GM21619 (cell line): ENCODE results near the gene ABL1.
"Not testable (repeated sequence)": the region's sequence is repeated elsewhere in the genome, so short reads cannot be mapped to it uniquely, and the experiment has no call there.

Experiments used
- ATAC-seq: cut with Tn5 transposase; IDR thresholded peaks from one replicate; pipeline ENCODE4 v1.9.1; 2021; ENCODE audit not compliant: unreplicated experiment

Gene ABL1

DNA sequence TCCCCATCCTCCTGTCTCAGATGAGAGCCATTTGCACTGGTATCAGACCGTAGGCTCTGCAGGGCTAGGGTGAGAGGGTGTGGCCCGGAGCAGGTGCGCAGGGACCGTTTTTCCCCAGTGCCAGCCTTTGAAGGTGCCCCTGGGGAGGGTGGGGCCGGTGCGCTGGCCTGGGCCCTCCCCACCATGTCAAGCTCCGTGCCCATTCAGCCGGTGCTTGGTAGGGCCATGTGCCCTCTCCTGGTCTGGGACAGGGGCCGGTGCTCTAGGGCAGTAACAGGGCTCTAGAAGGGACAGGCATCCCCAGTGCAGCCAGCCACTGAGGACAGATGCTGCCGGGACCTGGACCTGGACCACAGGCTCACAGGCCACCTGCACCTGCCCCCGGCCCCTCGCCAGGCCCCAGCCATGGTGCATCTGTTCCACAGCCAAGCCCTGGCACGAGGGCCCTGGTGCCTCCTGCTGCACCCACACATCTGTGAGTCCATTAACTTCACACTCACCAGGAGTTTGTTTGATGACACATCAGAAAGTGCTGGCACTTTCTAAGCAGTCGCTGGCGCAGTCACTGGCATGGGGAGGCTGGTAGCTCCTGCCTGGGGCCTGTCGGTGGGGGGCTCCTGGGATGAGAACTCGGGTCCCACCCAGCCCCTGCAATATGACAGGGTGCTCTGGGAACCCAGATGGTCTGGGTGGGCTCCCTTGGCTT is 66.6 kb downstream of the ABL1 start:
- no peak for ATAC-seq

DNA sequence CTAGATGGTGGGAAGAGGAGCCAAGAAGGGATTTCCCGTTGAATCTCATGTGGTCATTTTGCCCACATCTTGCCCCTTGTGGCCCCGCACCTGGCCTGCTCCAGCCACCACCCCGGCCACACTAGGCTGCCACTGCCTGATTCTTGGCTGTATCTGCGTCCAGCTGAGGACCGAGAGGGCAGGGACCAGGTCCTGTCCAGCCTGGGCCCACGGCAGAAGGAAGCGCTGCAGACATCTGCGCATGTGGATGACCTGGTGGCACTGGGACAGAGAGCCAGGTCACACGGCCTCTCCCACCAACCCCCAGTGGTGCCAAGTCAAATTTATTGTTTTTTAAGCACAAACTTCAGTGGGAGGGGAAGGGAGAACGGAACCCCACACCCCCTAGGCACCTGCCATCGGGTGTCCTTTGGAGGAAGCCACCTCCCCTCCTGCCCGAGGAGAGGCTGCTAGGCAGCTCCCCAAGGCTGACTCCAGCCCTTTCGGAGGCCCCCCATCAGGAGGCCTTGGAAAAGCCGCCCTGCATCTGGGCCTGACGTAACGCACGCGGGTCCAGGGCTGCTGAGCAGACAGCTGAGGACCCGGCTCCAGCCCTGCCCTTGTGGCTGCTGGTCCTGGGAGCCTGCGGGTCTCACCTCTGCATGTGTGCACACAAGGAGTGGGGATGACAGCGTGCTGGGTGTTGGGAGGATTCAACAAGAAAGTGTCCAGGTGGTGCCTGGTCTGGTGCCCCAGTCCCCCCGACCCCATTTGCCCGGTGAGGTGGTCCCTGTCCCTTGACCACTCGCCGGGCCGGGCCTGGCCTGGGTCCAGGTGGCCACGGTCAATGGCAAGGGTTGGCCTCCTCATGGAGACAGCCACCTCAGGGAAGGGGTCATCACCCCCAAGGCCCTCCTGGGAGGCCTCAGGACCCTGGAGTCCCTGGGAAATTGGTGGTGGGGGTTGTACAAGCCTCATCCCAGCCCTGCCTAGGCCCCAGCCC is 67.4 kb downstream of the ABL1 start:
- no peak for ATAC-seq

- no peak for ATAC-seq
Observed at GRCh38 chr9:130903194-130904069, 68.4 kb downstream of the ABL1 start.

DNA sequence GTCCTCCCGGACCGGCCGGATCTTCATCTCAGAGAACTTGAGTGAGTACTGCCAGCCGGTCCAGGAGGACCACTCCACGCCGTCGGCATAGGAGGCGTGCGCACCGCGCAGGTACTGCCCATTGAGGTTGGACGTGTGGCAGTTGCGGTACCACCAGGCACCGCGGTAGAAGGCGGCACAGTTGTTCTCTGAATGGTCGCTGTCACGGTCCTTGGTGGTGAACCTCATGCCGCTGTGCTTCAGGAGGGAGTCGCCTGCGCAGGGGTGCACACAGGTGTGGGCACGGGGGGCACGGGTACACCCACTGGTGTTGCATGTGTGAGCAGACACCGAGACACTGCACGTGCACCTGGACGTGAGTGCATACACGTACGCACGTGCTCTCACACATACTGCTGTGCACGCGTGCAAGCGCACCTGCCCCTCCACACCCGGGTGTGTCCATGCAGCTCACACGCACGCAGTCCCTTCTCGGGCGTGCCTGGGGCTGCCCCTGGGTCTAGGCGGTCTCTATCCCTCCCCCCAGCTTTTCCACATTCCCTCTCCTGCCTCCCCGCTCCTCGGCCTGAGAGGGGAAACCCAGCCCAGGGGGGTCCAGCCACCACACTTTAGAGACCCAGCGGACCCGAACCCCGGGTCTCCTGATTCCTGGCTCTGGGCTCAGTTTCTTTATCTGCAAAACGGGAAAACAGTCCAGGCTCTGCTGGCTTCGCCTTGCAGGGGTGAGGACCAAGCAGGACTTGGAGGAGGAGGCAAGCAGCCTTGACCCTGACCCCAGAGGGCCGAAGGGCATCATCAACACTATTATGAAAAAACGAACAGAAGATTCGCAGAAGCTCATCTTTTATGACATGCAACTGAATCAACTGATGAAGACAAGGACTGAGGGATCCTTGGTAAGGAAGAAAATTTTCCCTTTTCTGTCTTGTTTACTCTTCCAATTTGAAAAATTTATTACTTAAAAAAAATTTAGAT is 69.3 kb downstream of the ABL1 start:
- ATAC-seq = no peak

DNA sequence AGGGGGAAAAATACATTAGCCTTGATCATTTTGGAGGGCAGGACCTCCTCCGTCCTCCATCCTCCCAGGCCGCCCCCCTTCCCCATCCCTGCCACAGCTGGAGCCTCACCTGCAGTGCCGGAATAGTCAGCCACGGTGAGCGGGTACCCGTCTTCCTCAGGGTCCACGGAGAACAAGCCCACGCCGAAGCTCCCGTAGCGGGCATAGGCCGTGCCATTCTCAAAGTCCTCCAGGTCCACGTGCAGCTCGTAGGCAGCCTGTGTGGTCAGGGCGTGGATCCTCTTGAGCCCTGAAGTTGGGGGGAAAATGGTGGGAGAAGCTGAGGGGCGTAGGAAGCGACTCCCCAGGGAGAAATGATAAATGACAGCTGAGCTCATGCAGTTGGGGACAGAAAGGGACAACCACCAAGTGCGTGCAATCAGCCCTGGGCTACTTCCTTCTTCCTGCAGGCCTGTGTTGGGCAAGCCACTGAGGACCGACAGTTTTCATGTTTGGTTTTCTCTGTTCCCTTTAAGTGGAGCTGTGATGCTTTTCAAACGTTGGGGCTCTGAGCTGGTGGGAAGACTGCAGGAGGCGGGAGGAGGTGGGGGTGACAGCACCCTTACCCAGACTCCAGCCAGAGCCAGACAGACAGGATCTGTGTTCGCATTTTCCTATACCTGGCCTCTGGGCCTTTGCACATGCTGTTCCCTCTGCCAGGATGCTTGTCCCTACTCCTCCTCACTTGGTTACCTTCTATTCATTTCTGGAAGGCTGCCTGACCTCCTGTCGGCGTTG is 70.3 kb downstream of the ABL1 start:
- no peak for ATAC-seq

DNA sequence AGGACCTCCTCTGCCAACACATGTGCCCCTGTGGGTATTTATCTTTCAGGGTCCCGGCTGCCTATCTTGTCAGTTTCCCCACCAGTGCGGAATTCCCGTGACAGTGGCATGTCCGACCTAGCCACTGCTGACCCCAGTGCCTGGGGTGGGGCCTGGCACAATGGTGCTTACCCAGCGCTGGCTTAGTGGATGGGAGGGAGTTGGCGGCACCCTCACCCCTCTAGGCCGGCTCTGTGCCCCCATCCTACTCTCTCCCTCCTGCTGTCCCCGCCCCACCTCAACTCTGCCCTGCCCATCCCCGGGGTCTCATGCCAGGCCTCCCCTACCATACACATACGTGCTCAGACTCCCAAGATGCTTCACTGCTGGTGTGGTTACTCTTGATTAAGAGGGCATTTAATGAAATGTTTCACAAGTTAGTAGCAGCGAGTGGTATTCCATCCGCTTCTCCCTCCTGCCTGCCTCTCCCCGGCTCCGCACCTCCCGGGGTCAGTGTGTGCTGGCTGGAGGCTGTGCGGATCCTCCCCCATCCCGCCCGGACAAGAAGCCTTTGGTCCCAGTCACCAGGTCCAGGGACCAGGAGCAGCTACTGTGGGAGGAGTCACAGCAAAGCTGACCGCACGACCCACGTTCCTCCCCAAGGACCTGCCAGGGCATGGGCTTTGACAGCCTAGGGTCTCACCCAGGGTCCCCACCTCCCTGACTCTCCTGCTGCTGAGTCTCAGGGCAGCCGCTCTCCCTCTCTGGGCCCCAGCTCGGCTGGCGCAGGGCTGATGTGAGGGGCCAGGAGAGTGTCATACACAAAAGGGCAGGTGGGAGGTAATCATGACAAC is 71.1 kb downstream of the ABL1 start:
- no peak for ATAC-seq

- no peak for ATAC-seq
Observed at GRCh38 chr9:130906735-130907416, 71.8 kb downstream of the ABL1 start.

- no peak for ATAC-seq
Observed at GRCh38 chr9:130908146-130908877, 73.3 kb downstream of the ABL1 start.

DNA sequence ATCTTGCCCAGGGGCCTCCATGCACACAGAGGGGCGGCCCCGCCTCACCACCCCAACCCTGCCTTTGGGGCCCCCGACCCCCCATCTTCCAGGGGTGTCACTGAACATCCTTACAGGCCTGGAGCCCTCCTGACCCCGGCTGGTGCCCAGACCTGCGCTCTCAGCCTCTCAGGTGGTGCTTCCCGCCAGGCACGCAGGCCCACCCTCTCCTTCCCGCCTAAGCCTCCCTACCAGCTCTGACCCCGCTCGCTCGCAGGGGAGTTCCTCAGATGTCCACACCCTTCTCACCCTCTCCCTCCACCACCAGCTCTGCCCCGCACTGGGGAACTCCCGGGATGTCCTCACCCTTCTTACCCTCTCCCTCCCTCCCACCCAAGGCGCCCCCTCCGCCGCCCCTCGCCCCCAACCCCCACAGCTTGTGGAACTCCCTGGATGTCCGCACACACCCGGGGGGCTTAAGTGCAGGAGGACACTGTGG is 73.9 kb downstream of the ABL1 start:
- no peak for ATAC-seq

GRCh38 chr9:130910041-130910440 is 75.0 kb downstream of the ABL1 start:
- not testable (repeated sequence) for ATAC-seq

DNA sequence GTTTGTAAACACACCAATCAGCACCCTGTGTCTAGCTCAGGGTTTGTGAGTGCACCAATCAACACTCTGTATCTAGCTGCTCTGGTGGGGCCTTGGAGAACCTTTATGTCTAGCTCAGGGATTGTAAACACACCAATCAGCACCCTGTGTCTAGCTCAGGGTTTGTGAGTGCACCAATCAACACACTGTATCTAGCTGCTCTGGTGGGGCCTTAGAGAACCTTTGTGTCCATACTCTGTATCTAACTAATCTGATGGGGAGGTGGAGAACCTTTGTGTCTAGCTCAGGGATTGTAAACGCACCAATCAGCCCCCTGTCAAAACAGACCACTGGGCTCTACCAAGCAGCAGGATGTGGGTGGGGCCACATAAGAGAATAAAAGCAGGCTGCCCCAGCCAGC is 75.6 kb downstream of the ABL1 start:
- ATAC-seq = not testable (repeated sequence)

DNA sequence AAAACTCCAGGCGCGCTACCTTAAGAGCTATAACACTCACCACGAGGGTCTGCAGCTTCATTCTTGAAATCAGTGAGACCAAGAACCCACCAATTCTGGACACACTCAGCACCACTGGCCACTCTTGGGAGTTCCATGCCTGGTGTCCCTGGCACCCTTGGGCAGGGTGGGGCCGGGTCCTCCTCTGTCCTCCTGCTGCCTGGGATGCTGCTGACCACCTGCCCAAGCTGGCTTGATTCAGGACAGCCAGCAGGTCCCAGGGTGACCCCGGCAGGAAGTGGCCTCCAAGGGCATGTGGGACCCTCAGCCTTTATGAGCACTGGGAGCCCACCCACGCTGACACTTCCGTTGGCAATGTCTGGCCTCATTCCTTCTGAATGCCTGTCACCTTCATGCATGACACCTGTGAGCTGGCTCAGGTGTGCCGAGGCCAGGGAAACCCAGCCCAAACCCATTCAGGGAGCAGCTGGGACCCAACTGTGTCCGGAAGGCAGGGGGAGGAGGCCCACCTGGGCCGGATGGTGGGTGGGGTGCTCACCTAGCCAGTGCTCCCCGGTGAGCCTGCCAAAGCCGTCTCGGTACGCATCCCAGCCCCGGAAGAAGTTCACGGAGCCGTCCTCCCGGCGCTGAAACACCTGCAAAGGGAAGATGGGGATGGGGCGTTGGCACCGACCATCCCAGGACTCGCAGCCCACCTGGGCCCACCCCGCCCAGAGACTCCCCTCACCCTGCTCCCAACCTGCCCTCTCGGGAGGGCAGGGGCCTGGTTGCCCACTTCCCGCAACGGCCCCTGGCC is 76.4 kb downstream of the ABL1 start:
- ATAC-seq = no peak

GRCh38 chr9:130912932-130913598 is 78.0 kb downstream of the ABL1 start:
- no peak for ATAC-seq

- ATAC-seq = no peak
Observed at GRCh38 chr9:130913599-130914416, 78.8 kb downstream of the ABL1 start.
